Activated CD8-positive, alpha-beta memory T cell treated with anti-CD3 and anti-CD28 coated beads, Interleukin-2, amount 50 U/mL, for 1 hour (primary cell): Measurements from ENCODE around the gene AP4M1.
A peak's percentile ranks its signal among the peaks of the same experiment; 100 is the strongest.

Experiments
- DNase-seq: peaks from one replicate; pipeline ENCODE4 v3.0.0-alpha.2; 2020; ENCODE audit errors: extremely low read depth

The AP4M1 gene

GRCh38 chr7:100087055-100087750 is 14.2 kb upstream of the AP4M1 start:
- DNase-seq: no peak

GRCh38 chr7:100088095-100088620 is 13.3 kb upstream of the AP4M1 start:
- no peak for DNase-seq

- DNase-seq: no peak
Measured at GRCh38 chr7:100088621-100089457, 12.6 kb upstream of the AP4M1 start, which contains the start of gene COPS6. Gene COPS6, plus strand, starts transcription at chr7:100088969. Its CDS starts 22 bp downstream, at chr7:100088991.

- no peak for DNase-seq
Measured at GRCh38 chr7:100089458-100090196, 11.8 kb upstream of the AP4M1 start.

- DNase-seq: no peak
Measured at GRCh38 chr7:100090527-100091410, 10.7 kb upstream of the AP4M1 start.

- DNase-seq: no peak
Measured at GRCh38 chr7:100091411-100092181, 9.8 kb upstream of the AP4M1 start.

GRCh38 chr7:100093054-100093453 is 8.4 kb upstream of the AP4M1 start:
- no peak for DNase-seq

- no peak for DNase-seq
Measured at GRCh38 chr7:100093498-100093897, 7.9 kb upstream of the AP4M1 start.

- DNase-seq: no peak
Measured at GRCh38 chr7:100093925-100094486, 7.4 kb upstream of the AP4M1 start.

- DNase-seq: no peak
Measured at GRCh38 chr7:100095289-100095688, 6.2 kb upstream of the AP4M1 start.

GRCh38 chr7:100095704-100096103 is 5.7 kb upstream of the AP4M1 start:
- DNase-seq: no peak

- no peak for DNase-seq
Measured at GRCh38 chr7:100098913-100099312, 2.5 kb upstream of the AP4M1 start.

GRCh38 chr7:100099452-100099851 is 2.0 kb upstream of the AP4M1 start:
- no peak for DNase-seq

- DNase-seq: peak; percentile 54
Measured at GRCh38 chr7:100100420-100101015, 925 bp upstream of the AP4M1 start.

- DNase-seq: no peak
Measured at GRCh38 chr7:100102950-100103840, 1.8 kb downstream of the AP4M1 start.

- no peak for DNase-seq
Measured at GRCh38 chr7:100105534-100105933, 4.1 kb downstream of the AP4M1 start.

GRCh38 chr7:100106633-100107032 is 5.2 kb downstream of the AP4M1 start:
- DNase-seq: no peak

- no peak for DNase-seq
Measured at GRCh38 chr7:100107125-100107737, 5.8 kb downstream of the AP4M1 start.
